HG03432 (cell line): ENCODE data around the gene SAMD4B.

Source experiments
- ATAC-seq: cut with Tn5 transposase; IDR thresholded peaks from one replicate; pipeline ENCODE4 v1.9.1; 2021; ENCODE audit warnings: mild to moderate bottlenecking, moderate library complexity; ENCODE audit not compliant: unreplicated experiment

SAMD4B gene

DNA sequence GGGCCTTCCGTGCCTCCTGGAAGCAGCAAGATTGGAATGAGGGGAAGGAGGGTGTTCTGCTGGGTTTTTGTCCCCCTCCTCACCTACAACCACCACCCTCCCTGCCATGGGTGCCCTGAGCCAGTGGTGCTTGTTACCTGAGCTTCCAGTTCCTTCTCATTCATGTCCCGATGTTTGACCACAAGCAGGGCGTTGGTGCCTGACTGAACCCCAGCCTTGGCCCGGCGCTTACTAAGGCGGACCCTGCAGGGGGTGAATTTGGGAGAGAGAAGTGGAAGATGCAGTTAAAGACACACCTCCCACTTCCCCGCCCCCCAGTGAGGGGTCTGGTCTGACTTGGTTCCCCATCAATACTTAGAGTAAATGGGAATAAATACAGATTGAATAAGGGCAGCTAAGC lies 44.3 kb downstream of the SAMD4B start:
- ATAC-seq = no peak

DNA sequence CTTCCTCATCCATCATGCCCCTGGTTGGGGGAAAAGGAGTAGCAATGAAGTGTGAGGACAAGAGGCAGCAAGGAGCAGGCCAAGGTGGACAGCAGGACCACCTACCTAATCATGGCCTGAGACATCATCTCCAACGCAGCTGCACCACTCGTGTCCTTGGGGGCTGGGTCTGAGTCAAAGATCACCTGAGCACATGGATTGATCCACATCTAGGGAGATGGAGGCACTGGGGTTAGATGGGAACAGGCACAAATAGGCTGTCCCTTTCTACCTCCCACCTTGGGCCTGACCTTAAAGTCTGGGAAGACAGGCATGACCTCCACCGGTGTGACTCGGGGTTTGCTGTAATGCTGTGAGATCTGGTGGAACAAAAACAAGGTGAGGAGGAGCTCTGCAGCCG lies 46.4 kb downstream of the SAMD4B start:
- no peak for ATAC-seq

DNA sequence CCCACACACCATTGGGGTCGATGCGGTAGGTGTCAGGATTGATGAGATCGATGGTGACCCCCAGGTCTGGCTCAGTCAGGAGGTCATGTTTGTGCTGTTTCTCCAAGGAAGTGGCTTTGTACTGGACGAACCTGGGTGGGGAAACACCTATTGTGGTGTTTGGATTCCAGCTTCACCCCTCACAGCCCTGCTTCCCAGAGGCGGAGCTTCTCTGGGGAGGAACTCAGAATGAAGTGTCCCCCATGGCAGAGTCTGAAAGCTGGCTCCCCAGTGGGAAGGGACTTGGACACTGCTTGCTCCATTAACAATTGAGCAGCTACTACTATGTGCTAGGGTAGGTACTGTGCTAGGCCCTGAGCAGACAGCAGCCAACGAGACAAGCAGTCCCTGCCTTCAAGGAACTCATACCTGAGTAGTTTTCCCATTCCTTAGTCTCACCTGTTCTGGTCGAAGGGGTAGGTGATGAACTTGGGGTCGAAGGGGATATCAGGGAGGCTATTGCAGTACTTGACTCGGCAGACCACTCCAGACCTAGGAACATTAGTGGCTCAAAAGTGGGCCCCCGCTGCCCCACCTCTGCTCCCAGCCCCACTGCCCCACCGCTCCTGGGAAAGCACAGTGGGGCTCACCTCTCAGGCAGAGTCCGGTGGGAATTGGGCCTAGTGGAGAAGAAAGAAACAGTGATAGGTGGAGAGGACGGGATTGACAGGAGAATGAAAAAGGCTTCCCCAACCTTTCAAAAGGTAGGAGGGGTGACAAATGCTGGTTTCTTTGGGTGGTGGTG lies 47.6 kb downstream of the SAMD4B start:
- no peak for ATAC-seq

DNA sequence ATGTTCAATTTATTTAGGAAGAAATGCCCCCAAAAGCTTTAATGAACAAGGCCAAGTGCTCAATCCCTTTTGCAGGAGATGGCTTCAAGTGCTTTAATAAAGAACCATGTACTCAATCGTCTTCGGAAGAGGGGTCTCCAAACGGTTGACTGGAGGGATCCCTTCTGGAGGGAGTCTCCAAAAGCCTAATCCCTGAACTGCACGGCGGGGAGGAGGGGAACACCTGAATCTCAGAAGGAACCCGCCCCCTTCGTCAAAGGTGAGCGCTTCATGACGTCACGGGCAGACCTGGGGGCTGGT lies 48.2 kb downstream of the SAMD4B start:
- no peak for ATAC-seq

DNA sequence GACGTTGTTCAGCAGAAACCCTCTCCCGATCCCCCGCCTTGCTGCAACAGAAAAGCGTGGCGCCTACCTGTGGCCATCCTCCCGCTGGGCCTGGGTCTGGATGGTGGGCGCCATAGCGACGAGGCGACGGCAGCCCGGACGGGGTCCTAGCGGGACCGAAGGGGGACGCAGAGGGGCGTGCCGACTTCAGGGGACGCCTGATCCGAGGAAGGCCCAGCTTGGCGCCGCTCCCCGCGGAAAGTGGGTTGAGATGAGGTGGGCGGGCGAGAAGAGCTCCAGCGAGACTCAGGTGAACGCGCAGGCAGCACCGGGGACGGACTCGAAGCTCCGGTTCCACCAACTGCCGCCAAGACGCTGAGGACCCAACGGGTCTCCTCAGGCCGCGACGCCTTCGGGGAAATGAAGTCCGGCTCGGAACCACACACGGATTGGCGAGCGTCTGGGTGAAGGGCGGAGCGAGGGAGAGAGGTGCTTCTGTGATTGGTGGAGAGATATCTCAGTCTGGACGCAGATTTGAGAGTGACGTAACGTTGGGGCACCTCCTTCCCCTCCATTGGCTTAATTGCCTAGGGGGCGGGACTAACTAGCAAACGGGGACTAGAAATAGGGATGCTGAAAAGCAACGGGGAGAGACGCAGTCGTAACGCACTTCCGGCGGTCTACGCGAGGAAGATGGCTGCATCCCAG lies 48.7 kb downstream of the SAMD4B start, which contains the start of the genes MED29 and PAF1:
Gene MED29, plus strand, starts transcription at position 628 of the 687 bp plus-strand sequence. Its CDS starts 45 bp downstream, at position 673.
Gene PAF1, minus strand, starts transcription at position 356 of the 687 bp plus-strand sequence. Its CDS starts 242 bp downstream, at position 114.
- ATAC-seq = peak; percentile 86

DNA sequence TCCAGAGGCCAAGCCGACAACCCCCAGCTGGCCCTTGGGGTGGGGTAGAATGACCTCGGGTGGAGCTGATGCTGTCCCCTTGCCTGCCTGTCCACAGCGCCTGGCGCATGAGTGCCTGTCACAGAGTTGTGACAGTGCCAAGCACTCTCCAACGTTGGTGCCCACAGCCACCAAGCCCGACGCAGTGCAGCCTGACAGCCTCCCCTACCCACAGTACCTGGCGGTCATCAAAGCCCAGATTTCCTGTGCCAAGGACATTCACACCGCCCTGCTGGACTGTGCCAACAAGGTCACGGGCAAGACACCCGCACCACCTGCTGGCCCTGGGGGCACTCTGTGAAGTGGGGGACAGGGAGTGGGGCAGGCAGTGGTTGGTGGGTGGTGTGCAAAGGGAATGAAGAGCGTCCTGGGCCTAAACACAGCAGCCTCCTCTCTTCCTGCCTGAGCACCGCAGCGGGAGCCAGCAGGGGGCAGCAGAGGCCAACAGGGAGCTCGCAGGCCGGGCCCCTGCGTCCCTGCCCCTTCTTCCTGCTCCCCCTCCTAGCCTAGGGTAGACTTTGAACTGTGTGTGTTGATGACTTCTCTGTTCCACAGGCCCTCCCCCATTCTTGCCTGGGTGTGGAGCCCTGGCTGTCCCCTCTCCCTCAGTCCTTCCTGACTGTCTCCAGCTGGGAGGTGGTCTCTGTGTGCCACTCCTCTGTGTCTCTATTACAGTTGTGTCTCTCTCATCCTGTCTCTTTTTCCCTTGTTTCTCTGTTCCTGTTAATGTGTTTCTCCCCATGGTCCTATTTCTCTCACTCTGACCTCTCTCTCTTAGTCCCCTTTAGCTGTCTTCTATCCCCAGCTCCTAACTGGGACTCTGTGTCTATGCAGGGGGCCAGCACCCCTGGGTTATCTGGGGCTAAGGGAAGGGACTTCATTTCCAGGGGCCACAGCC lies 55.4 kb downstream of the SAMD4B start:
- peak; percentile 39 for ATAC-seq

DNA sequence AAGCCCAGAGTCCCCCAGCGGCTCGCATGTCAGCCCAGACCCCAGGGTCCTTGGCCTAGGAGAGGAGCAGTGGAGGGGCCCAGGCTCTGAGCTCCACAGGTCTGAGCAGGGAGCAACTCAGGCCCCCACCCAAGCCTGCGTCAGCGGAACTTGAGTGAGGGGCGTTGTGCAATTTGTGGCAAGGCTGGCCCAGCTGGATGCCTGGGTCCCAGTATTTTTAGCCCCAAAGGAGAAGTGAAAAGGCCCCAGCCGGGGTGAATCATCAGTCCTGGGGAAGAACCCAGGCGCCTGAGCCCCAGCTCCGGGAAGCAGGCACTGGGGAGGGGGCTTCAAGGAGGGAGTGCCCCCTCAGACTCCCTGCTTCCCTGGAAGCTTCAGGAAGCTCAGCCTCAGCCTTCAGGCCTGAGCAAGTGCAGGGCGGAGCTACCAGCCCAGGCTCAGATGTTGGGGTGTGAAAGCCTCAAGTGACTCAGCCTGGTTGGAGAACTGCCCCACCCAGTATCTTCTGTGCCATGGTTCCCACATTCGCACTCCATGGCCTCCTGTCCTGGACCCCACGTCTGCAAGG lies 56.2 kb downstream of the SAMD4B start:
- no peak for ATAC-seq

DNA sequence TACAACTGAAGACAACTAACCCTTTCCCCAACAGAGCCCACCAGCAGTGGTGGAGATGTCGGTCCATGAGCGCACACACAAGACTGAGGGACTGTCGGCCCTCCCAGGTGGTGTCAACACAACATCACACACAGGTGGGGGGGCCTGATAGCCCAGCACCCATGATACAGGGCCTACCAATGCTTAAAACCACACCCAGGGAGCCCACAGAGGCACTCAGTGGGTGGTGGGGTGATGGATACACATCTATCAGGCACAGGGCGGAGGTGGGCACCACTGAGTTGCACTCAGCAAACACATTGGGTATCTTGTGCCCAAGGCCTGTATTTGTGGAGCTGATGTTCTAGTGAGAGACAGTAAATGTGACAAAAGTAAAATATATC lies 57.4 kb downstream of the SAMD4B start:
- no peak for ATAC-seq

DNA sequence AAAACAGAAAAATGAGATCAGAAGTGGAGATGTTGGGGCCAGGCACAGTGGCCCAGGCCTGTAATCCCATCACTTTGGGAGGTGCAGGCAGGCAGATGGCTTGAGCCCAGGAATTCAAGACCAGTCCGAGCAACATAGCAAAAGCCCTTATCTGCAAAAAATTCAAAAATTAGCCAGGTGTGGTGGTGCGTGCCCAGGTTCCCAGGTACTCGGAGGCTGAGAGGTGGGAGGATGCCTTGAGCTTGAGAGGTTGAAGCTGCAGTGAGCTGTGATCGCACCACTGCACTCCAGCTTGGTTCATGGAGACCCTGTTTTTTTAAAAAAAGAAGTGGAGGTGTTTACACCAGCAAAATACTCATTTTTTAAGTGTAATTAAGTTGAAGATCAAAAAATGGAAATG lies 57.8 kb downstream of the SAMD4B start:
- no peak for ATAC-seq

DNA sequence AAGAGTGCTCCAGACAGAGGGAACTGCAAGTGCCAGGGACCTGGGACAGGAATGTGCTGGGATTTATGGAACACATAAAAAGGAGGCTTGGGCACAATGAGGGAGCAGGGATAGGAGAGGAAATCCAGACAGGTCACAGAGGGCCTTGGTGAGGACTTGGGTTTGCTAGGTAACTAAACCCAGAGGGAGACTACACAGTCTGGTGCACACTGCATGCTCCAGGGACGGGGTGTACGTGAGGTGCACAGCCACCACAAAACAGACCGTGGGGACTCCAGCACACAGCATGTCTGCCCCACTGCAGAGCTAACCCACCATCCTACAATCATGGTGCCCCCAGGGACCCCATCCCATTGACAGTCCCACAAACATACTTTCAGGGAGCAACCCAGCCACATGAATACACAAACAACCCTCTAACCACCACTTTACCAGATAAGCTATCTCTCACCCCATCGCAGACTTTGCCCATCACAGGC lies 58.9 kb downstream of the SAMD4B start:
- peak; percentile 9 for ATAC-seq

DNA sequence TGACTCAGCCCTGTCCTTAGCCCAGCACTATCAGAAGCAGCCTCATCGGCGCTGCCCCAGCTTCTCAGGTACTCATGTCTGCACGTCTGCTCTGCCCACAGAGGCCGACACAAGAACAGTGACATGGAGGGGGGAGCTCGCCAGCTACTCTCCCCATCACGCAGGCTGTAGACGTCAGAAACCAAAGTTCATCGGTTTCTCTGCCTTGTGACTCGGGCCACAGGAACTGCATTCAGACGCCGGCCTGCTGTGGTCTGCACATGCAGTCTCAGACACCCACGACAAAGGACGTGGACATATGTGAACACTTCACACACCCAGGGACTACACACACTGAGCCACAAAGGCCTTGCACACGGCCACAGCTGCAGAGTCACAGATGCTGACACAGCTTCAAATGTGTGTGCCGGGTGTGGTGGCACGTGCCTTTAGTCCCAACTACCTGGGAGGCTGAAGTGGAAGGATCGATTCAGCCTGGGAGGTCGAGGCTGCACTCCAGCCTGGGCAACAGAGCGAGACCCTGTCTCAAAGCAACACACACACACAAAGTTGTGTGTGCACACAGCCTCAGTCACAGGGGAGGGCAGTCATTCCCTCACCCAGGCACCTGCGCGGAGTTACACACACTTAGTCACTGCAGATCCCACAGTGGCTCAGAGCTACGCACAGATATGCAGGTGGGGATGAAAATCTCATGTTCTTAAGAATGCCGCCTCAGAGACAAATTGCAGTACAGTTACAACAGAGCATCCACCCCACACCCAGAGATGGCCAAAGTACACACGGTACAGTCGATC lies 59.5 kb downstream of the SAMD4B start:
- peak; percentile 27 for ATAC-seq

DNA sequence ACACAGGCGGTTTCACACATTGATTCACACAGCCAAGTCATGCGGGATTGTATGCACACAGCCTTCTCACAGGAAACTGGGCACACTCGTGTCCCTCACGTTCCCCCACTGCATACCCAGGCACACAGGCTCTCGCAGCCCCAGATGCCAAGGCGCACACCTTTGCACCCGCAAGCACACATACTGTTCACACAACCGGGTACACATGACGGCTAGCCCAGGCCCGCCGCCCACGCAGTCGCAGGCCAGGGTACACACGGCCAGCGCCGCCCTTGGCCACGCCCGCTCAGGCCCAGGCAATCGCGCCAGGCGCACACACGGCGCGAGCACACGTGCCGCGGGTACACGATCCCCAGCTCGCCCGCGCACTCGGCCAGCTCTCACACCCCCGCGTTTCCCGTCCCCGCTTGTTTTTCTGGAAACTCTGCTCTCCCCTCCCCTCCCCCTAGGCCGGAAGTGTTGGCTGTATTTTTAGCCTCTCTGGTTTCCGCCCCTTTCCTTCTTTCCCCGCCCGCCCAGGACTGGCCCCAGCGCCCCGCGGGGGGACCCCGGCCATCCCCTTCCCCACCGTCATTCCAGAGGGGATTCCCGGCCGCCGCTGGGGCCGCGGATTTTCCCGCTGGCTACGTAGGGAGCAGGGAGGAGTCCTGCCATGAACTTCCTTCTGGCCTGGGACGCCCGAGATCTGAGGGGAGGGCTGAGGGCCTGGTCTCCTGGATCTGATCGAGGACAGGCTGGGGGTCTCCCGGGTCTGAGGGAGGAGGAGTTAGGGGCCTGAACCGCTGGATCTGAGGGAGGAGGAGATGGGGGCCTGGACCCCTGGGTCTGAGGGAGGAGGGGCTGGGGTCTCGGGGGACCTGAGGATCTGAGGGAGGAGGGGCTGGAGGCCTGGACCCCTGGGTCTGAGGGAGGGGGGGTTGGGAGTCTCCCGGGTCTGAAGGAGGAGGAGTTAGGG lies 60.4 kb downstream of the SAMD4B start:
- peak; percentile 26 for ATAC-seq

DNA sequence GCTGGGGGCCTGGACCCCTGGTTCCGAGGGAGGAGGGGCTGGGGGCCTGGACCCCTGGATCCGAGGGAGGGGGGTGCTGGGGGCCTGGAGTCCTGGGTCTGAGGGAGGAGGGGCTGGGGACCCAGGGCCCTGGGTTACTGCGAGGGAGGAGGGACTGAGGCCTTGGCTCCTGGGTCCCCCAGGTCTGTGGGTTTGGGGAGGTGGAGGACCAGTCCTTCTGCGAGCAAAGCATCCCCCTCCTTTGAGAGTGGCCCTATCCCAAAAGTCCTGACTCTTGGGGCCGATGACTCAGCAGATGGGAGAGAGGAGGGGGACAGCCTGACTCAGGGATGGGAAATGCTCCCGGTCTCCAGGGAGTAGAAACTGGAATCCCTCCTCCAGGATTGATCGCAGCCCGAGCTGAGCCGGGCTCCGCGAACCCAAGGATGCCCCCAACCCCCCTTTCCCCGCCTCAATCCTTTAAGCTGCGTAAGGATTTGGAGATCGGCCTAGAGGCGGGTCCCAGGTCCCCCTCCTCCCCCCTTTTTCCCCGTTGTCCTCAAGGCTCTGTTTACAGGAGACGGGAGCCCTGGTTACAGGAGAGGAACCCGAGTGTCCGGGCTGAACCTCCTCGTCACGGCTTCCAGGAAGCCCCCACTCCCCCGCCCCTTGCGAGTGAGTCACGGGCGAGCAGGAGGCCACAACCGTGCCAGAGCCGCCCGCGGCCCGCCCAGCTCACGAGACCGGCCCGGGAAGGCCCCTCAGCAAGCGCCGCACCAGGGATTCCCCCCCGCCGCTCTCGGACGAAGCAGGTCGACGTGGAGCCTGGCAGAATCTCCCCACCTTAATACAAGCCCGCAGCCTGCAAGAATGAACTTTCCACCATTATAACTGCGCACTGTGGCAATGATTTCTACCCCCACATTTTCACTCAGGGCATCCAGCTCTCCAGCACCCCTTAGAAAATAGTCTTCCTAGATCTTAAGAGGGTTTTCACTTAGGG lies 61.4 kb downstream of the SAMD4B start:
- peak; percentile 27 for ATAC-seq

DNA sequence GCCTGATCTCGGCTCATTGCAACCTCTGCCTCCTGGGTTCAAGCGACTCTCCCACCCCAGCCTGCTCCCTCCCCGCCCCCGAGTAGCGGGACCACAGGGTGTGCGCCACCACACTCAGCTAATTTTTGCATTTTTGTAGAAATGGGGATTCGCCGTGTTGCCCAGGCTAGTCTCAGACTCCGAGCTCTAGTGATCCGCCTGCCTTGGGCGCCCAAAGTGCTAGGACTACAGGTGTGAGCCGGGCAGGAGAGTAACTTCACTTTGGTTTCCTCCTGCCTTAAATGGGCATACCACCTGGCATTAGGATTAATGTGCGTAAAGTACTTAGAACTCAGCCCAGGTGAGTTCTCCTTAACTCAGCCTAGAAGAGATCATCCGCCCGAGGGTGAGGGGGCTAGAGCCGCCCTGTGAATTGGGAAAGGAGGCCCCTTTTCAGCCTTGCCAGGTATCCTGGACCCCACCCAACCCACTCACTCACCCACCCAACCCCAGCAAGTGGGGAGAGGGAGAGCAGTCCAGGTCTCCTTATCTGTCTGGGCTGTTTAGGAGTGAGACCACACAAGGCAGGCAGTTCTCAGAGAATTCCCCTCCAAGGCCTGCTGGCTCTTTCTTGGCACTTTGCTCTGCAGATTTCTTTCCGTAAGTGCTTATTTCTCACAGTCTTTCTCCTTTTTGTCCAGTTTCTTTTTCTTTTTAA lies 63.2 kb downstream of the SAMD4B start:
- no peak for ATAC-seq

DNA sequence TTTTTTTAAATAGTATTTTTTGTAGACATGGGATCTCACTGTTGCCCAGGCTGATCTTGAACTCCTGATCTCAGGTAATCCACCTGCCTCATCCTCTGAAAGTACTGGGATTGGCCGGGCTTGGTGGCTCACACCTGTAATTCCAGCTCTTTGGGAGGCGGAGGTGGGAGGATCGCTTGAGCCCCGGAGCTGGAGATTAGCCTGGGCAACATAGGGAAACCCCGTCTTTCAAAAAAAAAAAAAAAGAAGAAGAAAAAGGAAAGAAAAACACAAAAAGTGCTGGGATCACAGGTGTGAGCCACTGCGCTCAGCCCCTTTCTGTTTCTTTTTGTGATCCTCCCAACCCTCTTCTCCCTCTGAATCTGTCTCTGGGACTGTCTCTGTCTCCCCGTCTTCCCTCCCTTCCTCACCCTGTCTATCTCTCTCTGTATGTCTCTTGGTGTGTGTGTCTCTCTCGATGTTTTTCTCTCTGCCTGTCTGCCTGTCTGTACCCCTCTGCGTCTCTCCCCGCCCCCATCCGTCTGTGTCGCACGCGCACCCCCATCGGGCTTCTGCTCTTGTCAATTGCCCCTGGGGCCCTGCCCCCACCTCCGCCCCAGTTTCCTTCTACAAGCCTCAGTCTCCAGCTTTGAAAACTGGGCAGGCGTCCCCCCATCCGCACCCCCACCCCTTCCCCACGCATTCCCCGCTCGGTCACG lies 63.9 kb downstream of the SAMD4B start:
- no peak for ATAC-seq

DNA sequence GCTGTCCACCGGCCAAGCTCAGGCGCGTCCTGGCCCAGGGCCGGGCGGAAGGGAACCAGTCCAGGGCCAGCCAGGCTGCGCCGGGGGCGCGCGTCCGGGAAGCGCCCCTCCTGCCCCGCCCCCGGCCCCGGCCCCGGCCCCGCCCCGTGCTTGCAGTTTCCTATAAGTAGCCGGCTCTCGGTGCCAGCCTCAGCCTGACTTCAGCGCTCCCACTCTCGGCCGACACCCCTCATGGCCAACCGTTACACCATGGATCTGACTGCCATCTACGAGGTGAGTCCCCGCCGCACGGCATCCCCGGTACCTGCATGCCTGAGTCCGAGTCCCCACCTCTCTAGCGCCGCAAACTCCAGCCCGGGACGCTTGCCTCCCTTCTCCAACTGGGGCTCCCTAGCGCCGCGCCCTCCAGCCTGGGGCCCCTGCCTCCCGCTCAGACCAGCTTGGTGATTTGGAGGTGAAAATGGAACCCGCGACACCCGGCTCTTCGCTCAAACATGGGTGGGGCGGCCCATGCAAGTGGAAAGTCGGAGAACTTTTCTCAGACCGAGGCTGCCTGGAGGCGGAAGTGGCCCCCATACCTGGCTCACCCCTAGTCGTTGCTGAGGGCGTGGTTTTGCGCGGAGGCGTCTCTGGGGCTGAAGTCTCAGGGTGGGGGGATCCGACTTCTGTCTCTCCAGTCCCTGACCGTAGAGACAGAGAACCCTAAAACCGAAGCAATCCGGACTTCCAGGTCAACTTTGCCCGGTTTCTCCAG lies 64.6 kb downstream of the SAMD4B start, which contains the start of gene ZFP36:
Gene ZFP36, plus strand, starts transcription at position 192 of the 754 bp plus-strand sequence. Its CDS starts 58 bp downstream, at position 250.
- peak; percentile 24 for ATAC-seq
